HCT116 (cell line): ENCODE measurements around the gene PRKCH.

Experiments
- EZH2 ChIP-seq: fragments of 200-600 bp; sonication (generic); IDR thresholded peaks from 2 replicates; pipeline ENCODE4 v1.6.1; 2017; ENCODE audit warnings: antibody characterized with exemption, mixed run types
- MAX ChIP-seq: IDR thresholded peaks from 2 replicates; pipeline ENCODE4 v1.6.1; 2012
- POLR2AphosphoS5 ChIP-seq: IDR thresholded peaks from 2 replicates; pipeline ENCODE4 v1.6.1; 2011; ENCODE audit warnings: mild to moderate bottlenecking, low read depth, low read length, moderate library complexity
- REST ChIP-seq: IDR thresholded peaks from 2 replicates; pipeline ENCODE4 v1.6.1; 2012; ENCODE audit warnings: low read depth
- ZNF274 ChIP-seq: fragments of 200-500 bp; sonication (Bioruptor generic); IDR thresholded peaks from 2 replicates; pipeline ENCODE4 v1.6.1; 2014; ENCODE audit warnings: mild to moderate bottlenecking, low read depth, low read length, inconsistent platforms
- TF ChIP-seq, protein P1 (sequence below), 3 experiments: fragments of 200-600 bp in 1 of 3; sonication (generic) in 1 of 3; IDR thresholded peaks in 2 of 3; conservative IDR thresholded peaks in 1 of 3; 2 replicates each; pipeline ENCODE4 v1.5.1; 2012 to 2017; ENCODE audit warnings: low read depth in 2 of 3, low read length in 2 of 3, antibody characterized with exemption in 1 of 3, borderline replicate concordance in 1 of 3, control low read depth in 1 of 3, mild to moderate bottlenecking in 1 of 3, mixed read lengths in 1 of 3, mixed run types in 1 of 3, moderate library complexity in 1 of 3; ENCODE audit not compliant: insufficient read depth in 1 of 3

DNA sequence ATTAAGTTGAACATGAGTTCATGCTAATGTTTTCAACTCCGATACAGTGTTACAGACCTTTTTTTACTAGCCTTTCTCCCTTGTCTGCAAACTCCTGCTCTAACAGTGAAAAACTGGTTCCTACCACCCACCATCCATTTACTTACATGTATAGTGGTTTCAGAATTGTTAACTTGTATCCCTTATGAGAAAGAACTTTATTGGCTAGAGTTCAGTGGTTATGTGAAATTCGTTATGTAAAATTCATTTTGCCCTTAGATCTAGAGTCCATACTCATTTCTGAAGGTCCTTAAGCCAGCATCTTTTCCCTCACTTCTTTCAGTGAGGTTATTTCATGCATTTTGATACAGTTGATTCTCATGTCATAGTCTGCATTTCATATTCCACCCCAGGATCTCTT lies 51.0 kb downstream of the PRKCH start:
- TF ChIP-seq MAX (no peak), POLR2AphosphoS5 (no peak), EZH2 (no peak), REST (no peak), ZNF274 (no peak)
- TF ChIP-seq, protein P1, sequence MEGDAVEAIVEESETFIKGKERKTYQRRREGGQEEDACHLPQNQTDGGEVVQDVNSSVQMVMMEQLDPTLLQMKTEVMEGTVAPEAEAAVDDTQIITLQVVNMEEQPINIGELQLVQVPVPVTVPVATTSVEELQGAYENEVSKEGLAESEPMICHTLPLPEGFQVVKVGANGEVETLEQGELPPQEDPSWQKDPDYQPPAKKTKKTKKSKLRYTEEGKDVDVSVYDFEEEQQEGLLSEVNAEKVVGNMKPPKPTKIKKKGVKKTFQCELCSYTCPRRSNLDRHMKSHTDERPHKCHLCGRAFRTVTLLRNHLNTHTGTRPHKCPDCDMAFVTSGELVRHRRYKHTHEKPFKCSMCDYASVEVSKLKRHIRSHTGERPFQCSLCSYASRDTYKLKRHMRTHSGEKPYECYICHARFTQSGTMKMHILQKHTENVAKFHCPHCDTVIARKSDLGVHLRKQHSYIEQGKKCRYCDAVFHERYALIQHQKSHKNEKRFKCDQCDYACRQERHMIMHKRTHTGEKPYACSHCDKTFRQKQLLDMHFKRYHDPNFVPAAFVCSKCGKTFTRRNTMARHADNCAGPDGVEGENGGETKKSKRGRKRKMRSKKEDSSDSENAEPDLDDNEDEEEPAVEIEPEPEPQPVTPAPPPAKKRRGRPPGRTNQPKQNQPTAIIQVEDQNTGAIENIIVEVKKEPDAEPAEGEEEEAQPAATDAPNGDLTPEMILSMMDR (IDR thresholded peaks at IDR 0.05 in 2 of 3, conservative IDR thresholded peaks at IDR 0.05 in 1 of 3; ENCODE audit: borderline replicate concordance in 1 of 3, insufficient read depth in 1 of 3, low read depth in 2 of 3, low read length in 2 of 3) = no peak
